Measurements from ENCODE around the gene RAPGEF4.

Gene RAPGEF4

DNA sequence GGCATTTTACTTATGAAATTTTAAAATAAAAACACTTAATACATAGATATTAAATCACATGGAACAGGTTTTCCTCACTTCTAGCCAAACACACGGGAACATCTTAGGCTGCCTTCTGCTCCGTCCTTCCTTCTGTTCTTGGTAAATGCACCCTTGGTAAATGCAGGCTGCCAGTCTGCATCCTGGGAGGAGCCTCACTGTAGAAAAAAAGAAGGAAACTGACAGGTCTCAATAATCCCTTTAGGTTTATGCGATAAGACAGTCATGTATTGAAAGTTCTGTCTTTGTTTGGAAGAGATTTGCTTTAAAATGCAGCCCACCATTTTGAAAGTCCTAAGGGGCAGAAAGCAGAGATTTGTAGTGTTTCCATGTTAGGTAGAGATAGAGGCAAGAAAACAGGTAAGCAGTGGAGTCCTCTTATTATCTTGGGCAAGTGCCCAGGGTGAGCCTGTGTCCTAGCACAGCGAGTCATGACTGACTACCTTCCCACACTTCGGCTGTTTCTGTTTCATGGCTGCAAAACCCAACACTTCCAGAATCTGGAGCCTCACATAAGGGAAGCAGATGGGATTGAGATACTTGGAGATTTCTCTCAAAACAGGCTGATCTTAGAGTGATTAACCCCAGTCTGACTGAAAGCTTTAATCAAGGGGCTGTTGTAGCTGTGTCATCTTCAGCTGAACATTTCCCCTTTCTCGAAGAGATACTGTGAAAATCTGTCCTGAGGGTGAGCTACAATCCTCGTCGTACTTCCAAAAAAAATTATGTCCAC lies 208.6 kb downstream of the RAPGEF4 start:
- Histone ChIP-seq H3K4me1 (ENCODE audit: control insufficient read depth, insufficient read depth, low read length) (0 out of 2 replicates have a peak, but pooled peaks cover 2% of the 10 kb centered on the region), H3K27ac (ENCODE audit: extremely low read depth, low read depth, low read length) (no peak overlapping the region), H3K4me3 (ENCODE audit: low read depth, low read length) (no peak overlapping the region), H3K36me3 (ENCODE audit: control insufficient read depth in 2 of 2, insufficient read depth in 1 of 2, low read length in 2 of 2) (no peaks in the 10 kb centered on the region), H3K9me3 (ENCODE audit: control insufficient read depth, insufficient read depth, low read depth, low read length) (no peaks in the 10 kb centered on the region)
- ChIA-PET POLR2A (no interaction called here), CTCF (interaction anchor here (0.6 to 1.7 kb wide), 4 partner anchors 11 to 138 kb away, joined by 3 to 5 read pairs (median 4); no protein-coding TSS in a partner anchor)
- TF ChIP-seq, protein P1, sequence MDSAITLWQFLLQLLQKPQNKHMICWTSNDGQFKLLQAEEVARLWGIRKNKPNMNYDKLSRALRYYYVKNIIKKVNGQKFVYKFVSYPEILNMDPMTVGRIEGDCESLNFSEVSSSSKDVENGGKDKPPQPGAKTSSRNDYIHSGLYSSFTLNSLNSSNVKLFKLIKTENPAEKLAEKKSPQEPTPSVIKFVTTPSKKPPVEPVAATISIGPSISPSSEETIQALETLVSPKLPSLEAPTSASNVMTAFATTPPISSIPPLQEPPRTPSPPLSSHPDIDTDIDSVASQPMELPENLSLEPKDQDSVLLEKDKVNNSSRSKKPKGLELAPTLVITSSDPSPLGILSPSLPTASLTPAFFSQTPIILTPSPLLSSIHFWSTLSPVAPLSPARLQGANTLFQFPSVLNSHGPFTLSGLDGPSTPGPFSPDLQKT (IDR thresholded peaks at IDR 0.05; ENCODE audit: borderline replicate concordance, low read depth, low read length), result no peak

GRCh38 chr2:172944794-172945509 lies 209.3 kb downstream of the RAPGEF4 start:
- Histone ChIP-seq H3K9me3 (ENCODE audit: control insufficient read depth, insufficient read depth, low read depth, low read length) (no peaks in the 10 kb centered on the region), H3K27ac (ENCODE audit: extremely low read depth, low read depth, low read length) (no peak overlapping the region), H3K4me3 (ENCODE audit: low read depth, low read length) (no peak overlapping the region), H3K36me3 (ENCODE audit: control insufficient read depth in 2 of 2, insufficient read depth in 1 of 2, low read length in 2 of 2) (no peaks in the 10 kb centered on the region), H3K4me1 (ENCODE audit: control insufficient read depth, insufficient read depth, low read length) (0 out of 2 replicates have a peak, but pooled peaks cover 2% of the 10 kb centered on the region)
- CTCF ChIA-PET, result interaction anchor here (0.6 to 1.7 kb wide), 4 partner anchors 12 to 138 kb away, joined by 3 to 5 read pairs (median 4); no protein-coding TSS in a partner anchor
- TF ChIP-seq ZNF280D (tag by site-specific recombination; IDR thresholded peaks at IDR 0.05), result no peak
- TF ChIP-seq ZNF10 (tag by site-specific recombination; IDR thresholded peaks at IDR 0.05), result no peak
- no peak for TF ChIP-seq ZNF202 (tag by site-specific recombination; IDR thresholded peaks at IDR 0.05; ENCODE audit: borderline replicate concordance)
- TF ChIP-seq IKZF3 (tag by site-specific recombination; IDR thresholded peaks at IDR 0.05), result no peak
- no peak for TF ChIP-seq ZNF514 (tag by site-specific recombination; IDR thresholded peaks at IDR 0.05)
- TF ChIP-seq ZNF138 (tag by site-specific recombination; IDR thresholded peaks at IDR 0.05; ENCODE audit: borderline replicate concordance), result no peak
- TF ChIP-seq ZNF701 (tag by site-specific recombination; IDR thresholded peaks at IDR 0.05), result no peak
- no peak for TF ChIP-seq ZBTB20 (tag by site-specific recombination; IDR thresholded peaks at IDR 0.05)
- TF ChIP-seq ZNF600 (tag by site-specific recombination; IDR thresholded peaks at IDR 0.05), result no peak
- no peak for TF ChIP-seq ZNF488 (tag by site-specific recombination; IDR thresholded peaks at IDR 0.05)
- TF ChIP-seq ZFP41 (tag by site-specific recombination; IDR thresholded peaks at IDR 0.05; ENCODE audit: borderline replicate concordance), result no peak
- POLR2A ChIA-PET, result no interaction called here

DNA sequence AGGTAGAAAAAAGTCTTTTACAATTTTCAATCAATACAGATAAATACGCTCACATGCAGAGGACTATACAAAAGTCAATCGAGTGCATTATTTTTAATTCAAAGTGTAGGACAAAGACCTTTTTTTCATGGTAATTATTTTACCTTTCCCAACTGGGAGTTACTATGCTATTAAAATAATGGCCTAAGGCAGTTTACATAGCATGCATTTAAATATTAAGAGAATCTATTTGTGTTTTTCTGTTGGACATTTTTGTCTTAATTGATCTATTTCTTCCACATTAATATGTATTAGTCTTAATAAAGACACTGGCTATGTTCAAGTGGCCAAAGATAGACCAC lies 209.8 kb downstream of the RAPGEF4 start:
- no peaks in the 10 kb centered on the region for H3K9me3 ChIP-seq (ENCODE audit: control insufficient read depth, insufficient read depth, low read depth, low read length)
- 0 out of 2 replicates have a peak, but pooled peaks cover 2% of the 10 kb centered on the region for H3K4me1 ChIP-seq (ENCODE audit: control insufficient read depth, insufficient read depth, low read length)
- H3K36me3 ChIP-seq (ENCODE audit: control insufficient read depth in 2 of 2, insufficient read depth in 1 of 2, low read length in 2 of 2), result no peaks in the 10 kb centered on the region
- H3K4me3 ChIP-seq (ENCODE audit: low read depth, low read length), result no peak overlapping the region
- CTCF ChIA-PET, result interaction anchor here (1.7 kb wide), 1 partner anchor 12 kb away, joined by 5 read pairs; no protein-coding TSS in a partner anchor
- no peak overlapping the region for H3K27ac ChIP-seq (ENCODE audit: extremely low read depth, low read depth, low read length)
- POLR2A ChIA-PET, result no interaction called here
- TF ChIP-seq ZNF626 (tag by site-specific recombination; IDR thresholded peaks at IDR 0.05), result no peak
- TF ChIP-seq ZNF529 (tag by site-specific recombination; IDR thresholded peaks at IDR 0.05; ENCODE audit: insufficient replicate concordance), result no peak
- TF ChIP-seq ZBTB7A (tag by site-specific recombination; IDR thresholded peaks at IDR 0.05; ENCODE audit: low read depth), result no peak
- TF ChIP-seq, protein P2, sequence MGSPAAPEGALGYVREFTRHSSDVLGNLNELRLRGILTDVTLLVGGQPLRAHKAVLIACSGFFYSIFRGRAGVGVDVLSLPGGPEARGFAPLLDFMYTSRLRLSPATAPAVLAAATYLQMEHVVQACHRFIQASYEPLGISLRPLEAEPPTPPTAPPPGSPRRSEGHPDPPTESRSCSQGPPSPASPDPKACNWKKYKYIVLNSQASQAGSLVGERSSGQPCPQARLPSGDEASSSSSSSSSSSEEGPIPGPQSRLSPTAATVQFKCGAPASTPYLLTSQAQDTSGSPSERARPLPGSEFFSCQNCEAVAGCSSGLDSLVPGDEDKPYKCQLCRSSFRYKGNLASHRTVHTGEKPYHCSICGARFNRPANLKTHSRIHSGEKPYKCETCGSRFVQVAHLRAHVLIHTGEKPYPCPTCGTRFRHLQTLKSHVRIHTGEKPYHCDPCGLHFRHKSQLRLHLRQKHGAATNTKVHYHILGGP (tag by site-specific recombination; IDR thresholded peaks at IDR 0.05), result no peak
- no peak for TF ChIP-seq ZSCAN16 (tag by site-specific recombination; IDR thresholded peaks at IDR 0.05)
- TF ChIP-seq ZNF112 (tag by site-specific recombination; IDR thresholded peaks at IDR 0.05), result no peak
- TF ChIP-seq ZNF140 (tag by site-specific recombination; IDR thresholded peaks at IDR 0.05), result no peak
- no peak for TF ChIP-seq GLIS1 (tag by site-specific recombination; IDR thresholded peaks at IDR 0.05)
- TF ChIP-seq, protein P3, sequence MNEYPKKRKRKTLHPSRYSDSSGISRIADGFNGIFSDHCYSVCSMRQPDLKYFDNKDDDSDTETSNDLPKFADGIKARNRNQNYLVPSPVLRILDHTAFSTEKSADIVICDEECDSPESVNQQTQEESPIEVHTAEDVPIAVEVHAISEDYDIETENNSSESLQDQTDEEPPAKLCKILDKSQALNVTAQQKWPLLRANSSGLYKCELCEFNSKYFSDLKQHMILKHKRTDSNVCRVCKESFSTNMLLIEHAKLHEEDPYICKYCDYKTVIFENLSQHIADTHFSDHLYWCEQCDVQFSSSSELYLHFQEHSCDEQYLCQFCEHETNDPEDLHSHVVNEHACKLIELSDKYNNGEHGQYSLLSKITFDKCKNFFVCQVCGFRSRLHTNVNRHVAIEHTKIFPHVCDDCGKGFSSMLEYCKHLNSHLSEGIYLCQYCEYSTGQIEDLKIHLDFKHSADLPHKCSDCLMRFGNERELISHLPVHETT (tag by site-specific recombination; IDR thresholded peaks at IDR 0.05), result no peak
- TF ChIP-seq, protein P4, sequence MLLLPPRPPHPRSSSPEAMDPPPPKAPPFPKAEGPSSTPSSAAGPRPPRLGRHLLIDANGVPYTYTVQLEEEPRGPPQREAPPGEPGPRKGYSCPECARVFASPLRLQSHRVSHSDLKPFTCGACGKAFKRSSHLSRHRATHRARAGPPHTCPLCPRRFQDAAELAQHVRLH (tag by site-specific recombination; IDR thresholded peaks at IDR 0.05), result no peak
